D341Med (cell line): Measurements from ENCODE around the gene TCF4.

ENCODE experiments used
- DNase-seq: peaks from one replicate; pipeline ENCODE4 v3.0.0; 2012; ENCODE audit warnings: low spot score

Gene TCF4

DNA sequence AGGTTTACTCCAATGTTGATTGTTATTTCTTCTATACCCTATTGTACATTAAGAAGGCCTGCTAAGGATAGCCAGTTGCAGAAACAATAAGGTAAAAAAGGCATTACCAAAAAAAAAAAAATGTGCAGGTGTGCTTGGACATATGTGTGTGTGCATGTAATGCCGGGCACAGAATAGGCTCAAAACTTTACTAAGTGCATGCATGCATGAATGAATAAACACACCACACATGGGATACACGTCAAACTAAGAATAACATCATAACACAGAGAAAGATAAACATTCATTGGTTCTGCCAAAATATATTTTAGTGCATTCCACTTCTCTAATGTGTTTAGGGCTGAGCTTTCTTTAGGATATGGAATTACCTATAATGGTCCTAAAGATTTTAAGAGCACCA, 298.2 kb downstream of the TCF4 start:
- no peak for DNase-seq

DNA sequence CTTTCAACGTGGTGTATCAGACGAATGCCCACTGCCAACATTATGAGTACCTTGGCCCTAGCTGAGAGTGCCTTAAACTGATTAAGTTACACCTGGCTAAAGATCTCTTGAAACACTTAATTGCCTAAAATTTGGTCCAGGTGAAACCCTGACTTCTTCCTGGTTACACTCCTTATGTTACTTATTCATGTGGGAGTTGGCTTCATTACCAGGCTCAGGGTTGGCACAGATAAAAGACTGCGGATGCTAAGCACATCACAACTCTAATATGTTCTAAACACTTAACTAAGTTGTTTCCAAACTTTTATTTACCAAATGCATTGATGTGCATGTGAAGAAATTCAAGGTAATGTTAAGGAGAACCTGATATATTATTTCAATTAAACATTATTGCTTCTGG, 298.9 kb downstream of the TCF4 start:
- DNase-seq = no peak

DNA sequence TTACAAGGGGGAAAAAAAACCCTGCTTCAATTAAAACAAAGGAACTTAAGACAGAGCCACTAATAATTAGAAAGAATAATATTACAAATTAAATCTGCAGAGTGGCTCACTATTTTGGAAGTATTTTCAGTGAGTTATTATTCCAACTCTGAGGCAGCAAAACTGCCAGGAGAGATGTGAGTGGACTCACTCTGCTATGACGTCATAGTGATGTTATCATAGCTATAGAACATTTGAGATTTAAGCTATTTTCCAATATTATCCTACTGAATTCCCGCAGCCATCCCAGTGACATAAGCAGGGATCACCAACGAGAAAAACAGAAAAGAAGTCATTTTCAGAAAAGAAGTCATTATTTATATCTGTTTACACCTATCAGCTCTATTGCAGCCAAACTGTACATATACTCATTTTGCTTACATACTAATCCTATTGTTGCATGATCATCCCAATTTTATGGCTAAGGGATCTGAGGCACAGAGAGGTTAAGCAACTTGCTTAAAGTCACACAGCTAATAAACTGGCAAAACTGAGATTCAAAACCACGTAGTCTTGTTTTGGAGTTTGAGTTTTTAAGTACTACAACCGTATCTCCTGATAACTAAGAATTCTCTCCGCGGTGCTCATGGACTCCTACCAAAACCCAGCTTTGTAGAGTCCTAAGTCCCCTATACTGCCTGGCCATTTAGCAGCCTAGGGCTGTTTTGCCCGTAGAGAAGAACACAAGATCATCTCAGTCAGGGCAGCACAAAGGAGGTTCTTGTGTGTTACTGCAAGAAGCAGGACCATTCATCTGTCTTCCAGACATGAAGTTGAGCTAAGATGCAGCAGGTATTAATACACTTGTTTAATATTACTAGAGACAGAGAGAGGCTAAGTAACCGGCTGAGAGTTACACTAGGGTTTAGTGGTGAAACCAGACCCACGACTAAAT, 299.8 kb downstream of the TCF4 start:
- no peak for DNase-seq

DNA sequence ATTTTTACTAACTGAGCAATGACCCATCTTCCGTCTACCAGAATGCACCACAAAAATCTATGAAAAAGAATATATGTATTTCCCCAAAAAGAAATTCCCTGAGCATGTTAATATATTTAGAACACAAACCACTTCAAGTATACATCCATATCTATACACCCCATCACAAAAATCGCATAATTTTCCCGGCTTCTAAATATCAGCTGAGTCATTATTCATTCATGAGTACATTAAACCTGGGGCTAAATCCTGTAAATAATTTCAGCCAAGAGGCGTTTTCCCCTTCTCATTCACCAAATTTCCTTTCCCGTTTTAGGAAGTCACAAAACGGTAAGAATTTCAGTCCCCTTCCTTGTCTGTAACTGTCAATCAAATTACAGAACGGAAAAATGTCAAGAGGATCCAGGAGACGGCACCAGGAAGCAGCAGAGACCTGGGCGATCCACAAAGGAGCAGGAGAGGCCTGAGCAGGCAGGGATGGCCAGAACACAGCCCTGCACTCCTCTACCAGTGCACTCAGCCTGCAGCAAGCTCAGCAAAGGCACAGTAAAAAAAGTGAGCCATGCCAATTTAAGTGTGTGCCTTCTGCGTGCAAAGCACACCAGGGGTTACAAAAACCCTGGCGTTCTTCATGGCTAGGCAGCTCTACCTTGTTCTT, 300.7 kb downstream of the TCF4 start:
- DNase-seq = no peak

DNA sequence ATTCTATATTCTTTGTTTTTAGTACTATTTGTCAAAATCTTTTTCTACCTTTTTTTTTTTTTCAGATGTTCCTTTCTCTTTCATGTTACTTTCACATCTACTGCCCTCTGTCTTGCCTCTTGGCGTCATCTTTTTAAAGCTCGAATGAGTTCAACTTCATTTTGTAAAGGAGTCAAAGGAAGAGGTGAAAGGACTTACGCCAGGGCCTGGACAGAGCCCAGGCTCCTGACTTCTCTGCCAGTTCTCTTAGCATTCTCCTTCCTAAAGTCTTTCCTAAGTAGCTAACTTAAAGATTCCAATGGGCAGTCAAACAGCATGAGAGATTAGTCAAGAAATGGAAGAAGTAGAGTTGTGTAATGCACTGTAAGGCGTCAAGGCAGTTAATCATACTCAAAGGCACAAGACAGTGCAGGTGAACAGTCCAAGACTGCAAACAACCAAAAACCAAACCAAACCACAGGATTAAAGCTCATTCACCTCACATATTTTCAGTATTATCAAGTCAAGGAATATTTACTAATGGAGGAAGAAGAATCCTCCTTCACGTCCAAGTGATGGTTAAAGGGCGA, 301.7 kb downstream of the TCF4 start:
- DNase-seq = no peak

DNA sequence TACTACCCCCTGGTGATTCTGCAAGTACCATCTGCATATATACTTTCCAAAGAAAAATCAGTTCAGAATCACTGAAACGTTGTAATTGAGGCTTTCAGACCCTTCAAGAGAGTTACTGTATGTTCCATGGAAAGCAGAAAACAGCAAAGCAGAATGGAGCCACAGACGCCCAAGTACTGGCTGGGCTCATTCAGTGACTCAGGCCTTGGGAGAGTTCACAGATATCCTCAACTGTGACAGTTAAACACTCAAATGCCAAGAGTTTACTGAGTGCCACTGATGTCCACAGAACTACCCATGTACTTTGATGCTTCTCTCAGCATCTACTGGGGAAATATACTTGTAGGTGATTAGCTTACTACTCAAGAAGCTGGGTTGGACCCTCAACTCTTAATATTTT, 303.4 kb downstream of the TCF4 start:
- no peak for DNase-seq

DNA sequence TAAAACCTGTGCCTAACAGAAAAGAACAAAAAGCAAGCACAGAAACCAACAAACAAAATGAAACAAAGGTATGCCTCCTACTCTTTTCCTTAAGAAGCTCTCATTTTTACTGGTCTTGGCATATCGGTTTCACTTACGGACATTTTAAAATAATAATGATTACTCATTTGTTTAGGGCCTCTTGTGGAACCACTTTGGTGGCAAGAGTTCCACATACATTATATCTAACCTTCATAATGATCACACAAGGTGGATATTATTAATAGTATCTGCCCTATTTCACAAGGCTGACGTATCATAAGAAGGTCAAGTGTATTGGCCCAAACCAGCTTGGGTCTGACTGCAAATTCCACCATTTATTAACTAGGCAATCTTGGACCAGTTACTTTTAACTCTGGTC, 304.7 kb downstream of the TCF4 start:
- DNase-seq = no peak

DNA sequence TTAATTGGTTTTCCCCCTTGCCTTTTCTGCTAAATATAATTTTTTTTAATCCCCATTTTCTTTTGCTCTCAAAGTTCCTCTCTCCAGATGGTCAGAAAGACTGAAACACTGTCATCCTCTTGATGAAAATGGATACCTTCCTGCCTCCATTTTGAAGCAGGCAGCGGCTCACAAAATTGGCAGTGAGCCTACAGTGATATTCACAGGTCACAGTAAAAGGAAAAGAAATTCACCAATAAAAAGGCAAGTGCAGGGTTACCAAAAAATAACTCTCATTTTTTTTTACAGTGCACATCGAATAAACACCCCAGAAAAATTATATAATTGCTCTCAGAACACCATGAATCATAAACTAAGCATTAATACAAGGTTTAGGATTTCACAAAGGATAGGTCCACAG, 307.5 kb downstream of the TCF4 start:
- DNase-seq = no peak

DNA sequence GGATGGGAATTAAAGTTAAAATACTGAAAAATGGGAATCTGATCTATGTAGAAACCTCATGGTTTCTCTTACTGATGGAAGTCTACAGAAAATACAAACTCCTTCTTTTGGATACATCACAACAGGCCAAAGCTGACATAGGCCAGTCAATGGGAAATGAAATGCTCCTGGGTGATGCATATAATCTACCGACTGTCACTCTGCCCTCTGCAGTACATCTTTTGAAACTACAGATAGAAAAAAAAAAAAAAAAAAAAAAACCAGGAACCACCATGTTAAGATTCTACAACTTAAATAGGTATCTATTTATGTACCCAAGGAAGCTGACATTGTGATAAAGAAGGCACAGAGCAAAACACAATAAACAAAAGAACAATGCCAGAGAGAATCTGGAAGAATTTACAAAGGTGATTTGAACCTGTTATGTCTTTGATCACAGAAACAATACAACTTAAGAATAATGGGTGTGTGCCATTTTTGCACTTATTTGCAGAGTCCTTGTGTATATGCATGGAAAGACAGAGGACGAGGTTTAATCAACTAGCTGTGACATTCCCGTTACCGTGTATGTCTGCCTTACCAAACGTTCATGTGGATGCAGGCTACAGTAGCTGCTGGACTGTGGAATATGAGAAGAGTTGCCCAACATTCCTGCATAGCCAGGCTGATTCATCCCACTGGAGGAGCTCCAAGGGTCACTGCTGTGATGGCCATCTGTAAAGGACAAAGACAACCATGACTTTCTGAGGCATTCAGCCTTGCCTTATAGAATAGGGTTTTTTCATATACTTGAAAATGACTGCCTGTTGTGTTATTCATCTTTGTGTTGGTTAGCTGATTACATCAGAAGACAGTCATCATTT, 312.7 kb downstream of the TCF4 start:
- DNase-seq = peak; percentile 49

DNA sequence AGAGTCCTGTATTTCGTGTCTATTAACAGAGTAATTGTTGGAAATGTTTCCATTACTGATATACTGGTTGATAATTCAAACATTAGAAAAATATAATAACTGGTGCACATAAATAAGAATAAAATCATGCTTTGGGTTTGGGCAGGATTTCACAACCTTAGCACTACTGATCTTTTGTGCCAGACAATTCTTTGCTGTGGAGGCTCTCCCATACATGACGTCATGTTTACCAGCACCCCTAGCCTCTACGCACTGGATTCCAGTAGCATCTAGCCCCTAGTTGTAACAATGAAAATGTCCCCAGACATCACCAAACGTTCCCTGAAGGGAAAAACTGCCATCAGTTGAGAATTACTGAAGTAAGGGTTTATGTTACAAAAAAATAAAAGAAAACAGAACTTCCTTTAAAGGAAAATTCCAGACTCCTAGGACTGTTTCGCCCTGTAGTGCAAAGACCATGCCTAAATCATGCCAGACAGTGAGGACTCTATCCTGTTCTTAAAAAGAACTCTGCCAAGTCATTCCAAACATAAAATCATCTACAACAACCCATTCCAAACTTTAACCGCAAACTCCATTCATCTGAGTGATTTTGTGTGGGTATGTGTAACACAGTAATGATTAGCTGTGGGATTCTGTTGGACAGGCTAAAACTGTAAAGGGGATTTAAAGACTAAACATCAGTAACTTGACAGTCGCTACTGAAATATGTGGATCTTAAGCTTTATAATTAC, 315.3 kb downstream of the TCF4 start:
- DNase-seq = no peak

DNA sequence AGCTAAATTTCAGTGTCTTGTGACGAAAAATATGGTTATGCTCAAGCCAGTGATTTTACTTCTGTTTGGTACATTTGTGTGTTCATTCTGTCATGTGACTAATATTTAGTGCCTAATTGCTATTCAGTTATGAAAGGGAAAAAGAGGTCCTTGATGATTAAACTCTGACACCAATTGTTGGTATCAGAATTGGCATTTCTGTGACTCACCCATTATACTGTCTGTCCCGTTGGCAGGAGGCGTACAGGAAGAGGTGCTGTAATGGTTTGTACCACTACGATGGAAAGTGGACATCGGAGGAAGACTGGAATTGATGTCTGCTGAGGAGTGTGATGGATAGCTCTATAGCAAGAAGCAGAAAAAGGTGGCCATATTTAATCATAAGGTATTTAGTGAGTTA, 318.4 kb downstream of the TCF4 start:
- no peak for DNase-seq

DNA sequence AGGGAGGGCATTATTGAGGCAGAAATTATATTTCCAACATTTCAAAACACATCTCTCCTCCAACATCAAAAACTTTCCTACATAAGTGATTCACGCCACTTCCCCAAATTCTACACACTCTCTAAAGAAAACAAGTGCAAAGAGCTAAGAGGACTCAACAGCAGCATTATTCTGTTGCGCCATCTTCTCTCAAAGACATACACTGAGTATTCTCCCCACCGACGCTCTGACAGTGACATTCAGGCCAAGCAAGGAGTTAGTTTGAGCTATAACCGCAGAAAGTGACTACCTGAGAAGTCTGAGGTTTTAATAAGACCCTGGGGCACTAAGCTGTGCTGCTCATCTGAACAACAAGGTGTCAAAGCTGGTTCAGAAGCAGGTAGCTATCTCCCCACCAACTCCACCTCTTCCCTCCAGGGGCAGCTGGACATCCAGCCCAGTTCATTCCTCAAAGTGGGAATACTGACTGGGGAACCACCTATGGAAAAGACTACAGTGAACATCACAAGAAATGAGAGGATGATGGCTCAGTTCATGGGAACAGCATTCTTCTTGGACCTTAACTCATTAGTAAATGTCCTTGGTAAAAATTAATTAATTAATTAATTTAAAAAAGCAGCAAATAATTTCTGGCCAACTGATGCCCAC, 319.2 kb downstream of the TCF4 start:
- no peak for DNase-seq

DNA sequence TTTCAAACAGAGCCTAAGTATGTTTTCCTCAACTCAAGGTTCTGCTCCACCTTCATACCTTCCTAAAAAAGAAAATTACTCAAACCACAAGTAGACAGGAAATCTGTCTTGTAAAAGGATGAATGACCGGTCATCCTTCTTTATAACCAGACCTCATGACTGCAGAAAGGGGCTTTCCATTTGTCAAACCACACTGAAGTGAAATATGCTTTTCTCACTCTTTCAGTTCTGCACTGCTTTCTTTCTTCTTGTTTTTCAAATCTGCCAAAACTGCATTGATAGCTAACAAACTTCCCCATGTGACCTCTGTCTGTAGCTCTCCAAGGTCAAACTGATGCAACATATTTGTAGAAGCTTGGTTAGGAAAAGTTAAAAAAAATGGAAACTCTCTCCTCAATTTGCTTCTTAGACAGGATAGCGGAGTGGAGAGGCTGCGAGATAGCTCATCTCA, 319.8 kb downstream of the TCF4 start:
- no peak for DNase-seq

DNA sequence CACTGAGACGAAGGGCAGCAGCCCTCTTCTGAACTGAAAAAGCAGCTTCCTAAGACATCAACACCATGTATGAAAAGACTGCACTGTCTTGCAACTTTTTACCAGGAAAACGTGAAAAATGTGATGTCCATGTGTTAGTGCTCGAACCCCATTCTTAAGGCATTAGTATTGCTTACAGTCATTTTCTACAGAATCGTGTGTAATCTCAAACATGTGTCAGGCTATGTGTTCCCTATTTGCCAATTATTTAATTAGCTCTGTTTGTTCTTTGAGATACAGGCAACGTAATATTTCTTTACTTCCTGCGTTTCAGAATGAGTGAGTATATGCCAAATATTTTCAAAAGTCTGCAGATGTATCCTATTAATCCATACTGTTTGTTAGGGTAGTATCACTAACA, 321.0 kb downstream of the TCF4 start:
- no peak for DNase-seq

DNA sequence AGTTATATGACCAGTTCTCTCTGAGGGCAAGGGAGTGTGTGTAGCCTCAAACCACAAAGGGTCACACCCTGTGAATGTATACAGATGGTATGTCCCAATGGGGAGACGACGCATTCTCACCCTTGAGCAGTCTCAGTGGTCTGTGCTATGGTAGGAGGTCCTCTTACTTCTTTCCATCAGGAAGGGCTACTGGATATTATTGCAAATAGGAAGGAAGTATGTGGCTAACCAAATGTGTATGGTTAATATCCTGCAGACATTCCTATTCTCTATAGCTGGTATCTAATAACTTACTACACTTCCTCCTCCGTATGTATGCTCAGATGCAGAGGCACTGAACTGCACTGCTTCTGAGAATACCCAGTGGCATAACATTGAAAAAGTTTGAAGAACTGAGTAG, 322.0 kb downstream of the TCF4 start:
- DNase-seq = no peak

DNA sequence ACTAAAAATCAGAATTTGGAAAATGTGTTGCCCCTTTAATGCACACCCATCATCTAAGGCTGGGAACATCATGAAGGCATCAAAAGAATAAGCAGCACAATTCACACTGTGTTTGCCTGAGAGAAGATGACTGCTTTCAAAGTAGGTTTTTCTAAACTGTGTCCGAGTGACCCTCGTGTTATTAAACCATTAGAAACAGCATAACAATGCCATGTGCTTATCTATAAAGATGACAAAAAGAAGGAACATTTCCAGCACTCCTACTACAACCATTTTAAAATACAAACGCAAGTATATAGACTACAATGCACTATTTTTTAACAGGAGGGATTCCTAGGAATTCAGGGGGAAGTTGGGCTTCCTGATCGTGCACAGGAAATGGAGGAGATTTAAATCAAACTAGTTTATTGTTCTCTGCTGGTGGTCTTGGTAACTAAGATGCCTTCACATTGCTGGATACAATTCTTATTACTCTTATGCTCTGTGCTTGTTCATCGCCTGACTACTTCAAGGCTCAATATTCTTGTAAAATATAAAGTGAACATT, 322.8 kb downstream of the TCF4 start:
- DNase-seq = no peak

DNA sequence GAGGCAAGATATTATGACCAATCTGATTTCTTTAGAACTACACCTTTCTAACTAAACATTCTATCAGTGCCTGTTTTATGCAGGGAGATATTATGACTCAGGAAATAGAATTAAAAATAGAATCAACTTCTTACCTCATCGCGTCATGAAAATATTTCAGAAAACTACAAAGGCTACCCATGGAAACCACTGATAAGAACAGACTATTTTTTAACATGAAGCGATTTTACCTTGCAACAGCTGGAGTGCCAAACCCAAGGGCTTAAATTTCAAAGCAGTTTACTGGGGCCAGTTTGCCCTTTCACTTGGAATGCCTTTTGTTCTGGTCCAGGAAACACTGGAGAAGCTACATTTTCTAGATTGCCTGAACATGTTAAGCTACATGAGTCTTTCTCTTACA, 323.9 kb downstream of the TCF4 start:
- DNase-seq = no peak

DNA sequence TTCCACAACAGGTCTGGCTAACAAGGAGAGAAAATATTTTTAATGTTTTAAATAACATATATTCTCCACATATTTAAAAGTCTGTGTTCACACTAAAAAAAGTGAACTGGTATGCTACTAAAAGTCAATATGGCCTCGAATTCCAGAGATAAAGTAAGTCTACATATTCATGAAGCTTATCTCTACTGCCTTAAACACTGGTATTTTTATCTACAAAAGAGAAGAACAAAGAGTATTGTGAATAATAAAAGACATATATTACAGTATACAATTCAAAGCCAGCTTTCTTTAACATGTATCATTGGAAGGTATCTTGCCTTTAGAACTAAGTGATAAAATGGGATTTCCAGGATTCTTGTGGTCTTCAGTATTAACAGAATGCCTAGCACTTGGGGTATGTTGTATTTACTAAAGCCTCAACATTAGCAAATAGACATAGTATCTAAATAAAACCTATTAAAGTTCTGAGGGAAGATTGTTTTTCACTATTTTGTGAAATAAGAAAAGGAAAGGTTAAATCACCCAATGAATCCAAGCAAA, 325.9 kb downstream of the TCF4 start:
- no peak for DNase-seq

DNA sequence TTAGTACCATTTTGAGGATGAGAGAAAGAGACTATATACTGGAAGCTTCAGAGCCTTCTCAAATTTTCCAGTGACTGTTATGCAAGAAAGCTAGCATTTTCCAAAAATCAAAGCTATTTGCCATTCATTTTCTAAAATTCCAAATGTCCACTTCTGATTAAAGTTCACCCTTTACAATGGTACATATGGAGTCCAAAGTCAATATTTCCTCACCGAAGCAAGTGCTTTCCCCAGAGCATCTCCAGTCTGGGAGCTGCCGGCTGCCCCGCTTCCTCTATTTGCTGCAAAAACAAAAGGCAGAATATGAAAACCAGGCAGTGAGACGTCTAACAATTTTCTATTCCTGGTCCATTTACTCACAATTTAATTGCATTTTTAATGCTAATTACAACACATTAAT, 326.7 kb downstream of the TCF4 start:
- no peak for DNase-seq

DNA sequence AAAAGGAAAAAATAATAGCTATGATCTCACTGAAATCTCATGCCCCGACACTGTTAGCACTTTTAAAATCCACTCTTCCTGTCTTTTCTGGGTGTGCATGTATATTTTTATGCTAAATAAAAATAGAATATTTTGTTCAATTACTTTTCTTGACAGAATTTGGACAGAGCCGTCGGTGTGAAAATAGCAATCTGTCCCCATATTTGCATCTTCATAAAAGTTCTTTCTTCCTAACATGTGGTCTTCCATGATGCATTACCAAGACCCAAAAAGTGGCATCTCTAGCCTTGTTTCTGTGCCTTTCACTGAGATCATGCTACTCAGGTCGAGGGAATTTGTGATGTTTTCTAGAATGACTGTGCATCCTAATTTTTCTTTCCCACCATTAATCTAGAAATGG, 329.9 kb downstream of the TCF4 start:
- no peak for DNase-seq

DNA sequence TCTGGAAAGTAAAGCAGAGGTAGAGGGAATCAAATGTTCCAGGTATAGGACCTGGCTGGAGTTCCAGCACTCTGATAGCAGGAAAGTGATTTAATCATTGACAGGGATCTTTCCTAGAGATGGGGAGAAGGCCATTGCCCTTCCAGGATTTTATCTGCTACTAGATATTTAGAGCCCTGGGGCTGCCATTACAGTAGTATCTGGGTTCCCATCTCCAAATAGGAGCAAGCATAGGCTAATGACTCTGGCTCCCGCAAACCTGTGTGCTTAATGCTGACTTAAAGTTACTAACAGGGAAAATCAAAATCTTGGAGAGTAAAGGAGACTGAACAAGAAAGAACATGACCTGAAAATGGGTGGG, 331.1 kb downstream of the TCF4 start:
- DNase-seq = no peak
